GM12872 (cell line): Measurements from ENCODE around the gene IDE.

Experiments used
- CTCF ChIP-seq: IDR thresholded peaks from 3 replicates; pipeline ENCODE4 v1.5.1; 2011; ENCODE audit warnings: low read depth, mild to moderate bottlenecking, low read length, moderate library complexity; ENCODE audit not compliant: insufficient read depth

The IDE gene

GRCh38 chr10:92404612-92405418 is 169.1 kb downstream of the IDE start:
- TF ChIP-seq CTCF = no peak
